Breast epithelium (tissue), 4 donors: ENCODE measurements around the gene PPP6R1. TPM values are rescaled to one million over a fixed set of nuclear protein-coding genes. Genes with fewer than 3 reads are reported as not detected.

Experiments used
- DNase-seq, 2 donors: peaks; one replicate each; pipeline ENCODE4 v3.0.0-alpha.2; 2019; ENCODE audit warnings: low spot score in 2 of 2
- H3K27ac ChIP-seq, 2 donors: fragments of 200-600 bp; sonication (generic) in 1 of 2; one replicate each; pipeline ENCODE4 v1.5.1; 2016 to 2019; ENCODE audit warnings: mild to moderate bottlenecking in 1 of 2
- H3K27me3 ChIP-seq, 2 donors: fragments of 200-600 bp; sonication (generic) in 1 of 2; one replicate each; pipeline versions ENCODE4 v1.5.1 to v1.6.0; 2017 to 2019; ENCODE audit warnings: control low read depth in 1 of 2, mild to moderate bottlenecking in 1 of 2
- H3K36me3 ChIP-seq: fragments of 200-600 bp; one replicate; pipeline ENCODE4 v1.5.1; 2019
- H3K4me1 ChIP-seq, 2 donors: fragments of 200-600 bp; sonication (generic); one replicate each; pipeline ENCODE4 v1.5.1; 2016 to 2019; ENCODE audit warnings: control low read depth in 1 of 2
- H3K4me3 ChIP-seq, 3 donors: fragments of 200-600 bp; sonication (generic); 1 replicate in 2 of 3; 2 replicates in 1 of 3; pipeline ENCODE4 v1.5.1; 2016 to 2019; ENCODE audit warnings: mild to moderate bottlenecking in 3 of 3, moderate library complexity in 2 of 3
- H3K9me3 ChIP-seq, 2 donors: fragments of 200-600 bp; sonication (generic) in 1 of 2; one replicate each; pipeline ENCODE4 v1.5.1; 2016 to 2019; ENCODE audit warnings: control low read depth in 1 of 2
- POLR2A ChIP-seq: fragments of 450-650 bp; IDR thresholded peaks from one replicate; pipeline ENCODE4 v1.6.1; 2016; ENCODE audit warnings: antibody characterized with exemption, mild to moderate bottlenecking, moderate library complexity
- POLR2AphosphoS5 ChIP-seq, 3 donors: sonication (generic); formaldehyde crosslinking; IDR thresholded peaks; one replicate each; pipeline ENCODE4 v1.6.1; 2017; ENCODE audit warnings: antibody characterized with exemption in 3 of 3
- intact Hi-C: fragments of 100-400 bp; cut with DNase I; formaldehyde crosslinking; loops from one replicate; pipeline ENCODE4 v1.15.1; 2023; ENCODE audit warnings: low total_unique reads
- total RNA-seq, 3 donors: library from RNA; depleted of rRNA; stranded (reverse); fragments of >200 nt; gene quantifications; one replicate each; pipeline ENCODE4 v1.1.0, GENCODE V29; 2016
- TF ChIP-seq, protein P1 (sequence below), 3 donors: fragments of 450-650 bp; IDR thresholded peaks; one replicate each; pipeline ENCODE4 v1.5.1; 2016 to 2017; ENCODE audit warnings: antibody characterized with exemption in 3 of 3, mild to moderate bottlenecking in 3 of 3, moderate library complexity in 3 of 3

The PPP6R1 gene
- total RNA-seq, 3 donors from 2014 or later, result 23.8 to 31.5 (median 28.2) TPM

GRCh38 chr19:55196803-55197202 lies 62.0 kb downstream of the PPP6R1 start:
- no peak for TF ChIP-seq POLR2AphosphoS5 (IDR thresholded peaks at IDR 0.05)
- TF ChIP-seq POLR2A, result no peak
- TF ChIP-seq, protein P1, sequence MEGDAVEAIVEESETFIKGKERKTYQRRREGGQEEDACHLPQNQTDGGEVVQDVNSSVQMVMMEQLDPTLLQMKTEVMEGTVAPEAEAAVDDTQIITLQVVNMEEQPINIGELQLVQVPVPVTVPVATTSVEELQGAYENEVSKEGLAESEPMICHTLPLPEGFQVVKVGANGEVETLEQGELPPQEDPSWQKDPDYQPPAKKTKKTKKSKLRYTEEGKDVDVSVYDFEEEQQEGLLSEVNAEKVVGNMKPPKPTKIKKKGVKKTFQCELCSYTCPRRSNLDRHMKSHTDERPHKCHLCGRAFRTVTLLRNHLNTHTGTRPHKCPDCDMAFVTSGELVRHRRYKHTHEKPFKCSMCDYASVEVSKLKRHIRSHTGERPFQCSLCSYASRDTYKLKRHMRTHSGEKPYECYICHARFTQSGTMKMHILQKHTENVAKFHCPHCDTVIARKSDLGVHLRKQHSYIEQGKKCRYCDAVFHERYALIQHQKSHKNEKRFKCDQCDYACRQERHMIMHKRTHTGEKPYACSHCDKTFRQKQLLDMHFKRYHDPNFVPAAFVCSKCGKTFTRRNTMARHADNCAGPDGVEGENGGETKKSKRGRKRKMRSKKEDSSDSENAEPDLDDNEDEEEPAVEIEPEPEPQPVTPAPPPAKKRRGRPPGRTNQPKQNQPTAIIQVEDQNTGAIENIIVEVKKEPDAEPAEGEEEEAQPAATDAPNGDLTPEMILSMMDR (IDR thresholded peaks at IDR 0.05), result no peak
- H3K36me3 ChIP-seq, result no peaks in the 10 kb centered on the region
- H3K9me3 ChIP-seq, result no peaks in the 10 kb centered on the region
- H3K4me3 ChIP-seq, result no peak overlapping the region
- H3K27ac ChIP-seq, result no peak overlapping the region
- no peaks in the 10 kb centered on the region for H3K4me1 ChIP-seq
- intact Hi-C loops, result no loop called here
- peaks cover 0 to 7% of the 10 kb centered on the region in 2 donors for H3K27me3 ChIP-seq
- DNase-seq, result no peak

GRCh38 chr19:55193481-55193880 lies 65.3 kb downstream of the PPP6R1 start:
- Histone ChIP-seq H3K4me3 (no peak overlapping the region), H3K36me3 (no peaks in the 10 kb centered on the region), H3K4me1 (no peaks in the 10 kb centered on the region), H3K27ac (peak overlapping the region in 1 of 2 donors; percentile 38), H3K9me3 (no peaks in the 10 kb centered on the region), H3K27me3 (peaks cover 0 to 3% of the 10 kb centered on the region in 2 donors)
- intact Hi-C loops, result no loop called here
- no peak for DNase-seq
- TF ChIP-seq, protein P1 (IDR thresholded peaks at IDR 0.05), result no peak
- TF ChIP-seq POLR2A, result no peak
- TF ChIP-seq POLR2AphosphoS5 (IDR thresholded peaks at IDR 0.05), result no peak

- peak in 1 of 2 donors; percentile 66 for DNase-seq
- no peaks in the 10 kb centered on the region for H3K27me3 ChIP-seq
- TF ChIP-seq, protein P1 (IDR thresholded peaks at IDR 0.05), result no peak
- TF ChIP-seq POLR2A (no peak), POLR2AphosphoS5 (IDR thresholded peaks at IDR 0.05) (peak; percentile 42 to 93 (median 49))
- peak overlapping the region; percentile 56 to 92 for H3K27ac ChIP-seq
- no peaks in the 10 kb centered on the region for H3K4me1 ChIP-seq
- H3K36me3 ChIP-seq, result no peaks in the 10 kb centered on the region
- H3K9me3 ChIP-seq, result no peaks in the 10 kb centered on the region
- no peak overlapping the region for H3K4me3 ChIP-seq
- intact Hi-C loops, result no loop called here
Measured at GRCh38 chr19:55189403-55189835, 69.4 kb downstream of the PPP6R1 start.

DNA sequence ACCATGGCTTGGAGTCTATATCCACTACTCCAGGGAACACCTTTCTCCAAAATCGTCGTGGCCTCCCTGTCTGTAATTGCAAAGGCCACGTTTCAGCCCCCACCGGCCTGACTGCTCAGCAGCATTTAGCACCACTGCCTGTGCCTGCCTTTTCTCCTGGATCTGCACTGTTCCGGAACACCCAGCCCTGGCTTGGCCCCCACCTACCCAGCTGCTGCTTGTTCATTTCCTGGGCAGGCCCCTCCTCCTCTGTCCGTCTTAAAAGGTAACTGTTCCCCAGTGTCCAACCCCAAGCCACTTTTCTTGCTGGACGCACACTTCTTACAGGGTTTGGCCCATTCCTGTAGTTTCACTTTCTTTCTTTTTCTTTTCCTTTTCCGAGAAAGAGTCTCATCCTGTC lies 70.2 kb downstream of the PPP6R1 start:
- TF ChIP-seq POLR2A (no peak), POLR2AphosphoS5 (IDR thresholded peaks at IDR 0.05) (no peak)
- TF ChIP-seq, protein P1 (IDR thresholded peaks at IDR 0.05), result no peak
- Histone ChIP-seq H3K36me3 (no peaks in the 10 kb centered on the region), H3K27me3 (peaks cover 0 to 1% of the 10 kb centered on the region in 2 donors), H3K9me3 (no peaks in the 10 kb centered on the region), H3K4me3 (no peak overlapping the region), H3K27ac (peak overlapping the region; percentile 56 to 92), H3K4me1 (no peaks in the 10 kb centered on the region)
- intact Hi-C loops, result no loop called here
- no peak for DNase-seq

- Histone ChIP-seq H3K4me3 (no peak overlapping the region), H3K4me1 (no peaks in the 10 kb centered on the region), H3K27me3 (peaks cover 0 to 20% of the 10 kb centered on the region in 2 donors), H3K27ac (no peak overlapping the region), H3K9me3 (no peaks in the 10 kb centered on the region), H3K36me3 (no peaks in the 10 kb centered on the region)
- intact Hi-C loops, result no loop called here
- DNase-seq, result no peak
- TF ChIP-seq POLR2A (no peak), POLR2AphosphoS5 (IDR thresholded peaks at IDR 0.05) (no peak)
- TF ChIP-seq, protein P1 (IDR thresholded peaks at IDR 0.05), result no peak
Measured at GRCh38 chr19:55186080-55186479, 72.7 kb downstream of the PPP6R1 start.
